Measurements from ENCODE around the gene HHLA2.

HHLA2 gene

DNA sequence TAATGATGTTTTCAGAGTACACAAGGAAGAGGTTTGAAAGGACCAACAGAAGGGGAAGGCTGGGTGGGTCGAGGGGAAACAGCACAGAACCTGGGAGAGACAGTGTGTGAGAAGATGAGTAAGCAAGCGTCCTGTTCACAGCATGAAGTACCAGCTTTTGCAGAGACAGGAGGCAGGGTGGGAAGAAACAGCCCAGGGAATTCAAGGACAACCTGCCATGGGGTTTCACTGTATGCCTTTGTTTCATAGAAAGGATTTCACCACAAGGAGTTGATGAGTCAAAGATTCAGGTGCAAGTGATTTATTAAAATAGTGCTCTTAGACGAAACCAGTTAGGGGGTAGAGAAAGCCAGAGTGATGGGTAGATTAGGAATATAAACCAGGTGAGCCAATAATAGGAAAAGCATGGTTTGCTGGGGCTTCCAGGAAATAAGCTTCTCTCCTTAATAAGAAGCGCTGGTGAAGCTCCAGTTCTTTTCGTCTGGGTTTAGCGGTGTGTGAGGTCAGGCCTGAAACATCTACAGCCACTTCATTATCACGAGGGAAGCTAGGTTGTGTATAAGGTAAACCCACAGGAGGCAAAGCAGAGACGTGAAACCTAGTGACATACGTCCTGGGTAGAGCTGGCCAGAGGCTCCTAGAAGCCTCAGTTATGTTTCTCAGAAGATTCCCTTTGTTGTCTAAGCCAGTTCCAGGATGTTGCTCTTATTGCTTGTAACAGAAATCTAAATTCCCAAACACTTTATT lies 3.9 kb downstream of the HHLA2 start:
- DNase-seq, result no peak

DNA sequence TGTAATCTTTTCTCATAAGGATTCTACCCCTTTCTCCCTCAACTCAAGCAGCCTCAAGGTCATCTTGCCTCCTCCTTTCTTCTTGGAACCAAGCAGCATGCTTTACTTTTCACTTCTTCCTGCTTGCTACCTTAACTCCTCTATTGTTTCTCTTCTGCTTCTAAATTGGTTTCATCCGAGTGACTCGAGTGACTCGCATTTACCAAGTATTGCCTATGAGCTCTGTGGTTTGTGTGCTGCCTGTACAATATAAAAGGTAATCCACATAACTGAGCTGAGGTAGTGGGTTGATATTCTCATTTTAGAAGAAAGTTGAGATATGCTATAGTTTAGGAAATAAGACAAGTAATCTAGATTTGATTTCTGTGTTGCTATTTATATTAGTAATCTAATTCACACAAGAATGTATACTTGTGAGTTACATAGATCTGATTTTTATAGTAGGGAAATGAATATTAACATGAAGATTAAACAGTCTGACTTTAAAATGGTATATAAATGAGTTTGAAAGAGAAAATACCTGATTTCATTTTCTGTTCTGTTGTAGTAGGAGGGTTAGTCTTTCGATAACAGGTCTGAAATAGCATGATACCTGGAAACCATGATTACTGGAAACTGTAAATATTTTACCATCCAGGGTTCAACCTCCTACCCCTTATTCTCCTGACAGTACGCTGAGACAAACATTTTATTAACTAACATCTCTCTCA lies 5.5 kb downstream of the HHLA2 start:
- no peak for DNase-seq

DNA sequence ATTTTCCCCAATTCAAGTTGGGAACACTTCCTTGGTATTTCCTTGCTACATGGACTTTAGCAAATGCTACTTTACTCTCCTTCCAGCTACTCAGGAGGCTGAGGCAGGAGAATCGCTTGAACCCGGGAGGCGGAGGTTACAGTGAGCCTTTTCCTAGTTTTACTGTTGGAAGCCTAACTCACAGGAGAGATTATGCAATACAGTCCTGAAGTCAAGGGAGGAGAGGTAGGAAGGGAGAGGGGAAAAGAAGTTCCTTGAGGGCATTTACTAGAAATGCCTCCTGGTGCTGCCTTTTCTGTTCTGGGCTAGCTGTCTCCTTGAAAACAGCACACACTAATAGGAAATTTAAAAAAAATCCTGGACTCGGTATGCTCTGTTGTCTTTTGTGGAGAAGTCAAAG lies 6.2 kb downstream of the HHLA2 start:
- no peak for DNase-seq

DNA sequence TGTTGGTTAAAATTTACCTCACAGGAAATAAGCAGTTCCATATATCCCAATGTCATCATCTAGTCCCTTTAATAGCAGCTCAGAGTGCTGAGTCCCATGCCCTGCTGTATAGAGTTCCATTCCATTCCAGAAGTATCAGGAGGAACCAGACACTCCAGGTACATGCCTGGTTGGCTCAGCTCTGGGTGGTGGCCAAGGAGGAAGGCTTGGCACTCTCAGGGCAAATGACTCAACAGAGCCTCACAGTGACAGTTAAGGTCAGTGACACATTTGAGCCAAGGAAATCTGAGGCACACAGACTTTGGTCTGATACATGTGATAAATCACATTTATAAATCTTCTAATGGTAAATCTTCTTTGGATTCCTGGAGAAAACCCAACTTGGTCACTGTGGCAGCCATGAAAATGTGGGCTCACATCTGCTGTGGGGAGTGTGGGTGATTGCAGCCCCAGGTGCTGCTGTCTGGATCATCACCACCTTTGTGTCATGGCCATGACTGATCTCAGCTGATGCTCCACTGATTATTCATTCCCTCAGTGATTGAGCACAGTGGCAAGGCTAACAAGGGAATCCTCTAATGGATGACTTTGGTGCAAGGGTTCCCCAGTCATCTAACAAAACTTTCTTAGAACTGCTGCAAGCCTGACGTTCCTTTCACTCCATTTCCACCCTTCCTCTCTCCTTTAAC lies 9.3 kb downstream of the HHLA2 start:
- no peak for DNase-seq

DNA sequence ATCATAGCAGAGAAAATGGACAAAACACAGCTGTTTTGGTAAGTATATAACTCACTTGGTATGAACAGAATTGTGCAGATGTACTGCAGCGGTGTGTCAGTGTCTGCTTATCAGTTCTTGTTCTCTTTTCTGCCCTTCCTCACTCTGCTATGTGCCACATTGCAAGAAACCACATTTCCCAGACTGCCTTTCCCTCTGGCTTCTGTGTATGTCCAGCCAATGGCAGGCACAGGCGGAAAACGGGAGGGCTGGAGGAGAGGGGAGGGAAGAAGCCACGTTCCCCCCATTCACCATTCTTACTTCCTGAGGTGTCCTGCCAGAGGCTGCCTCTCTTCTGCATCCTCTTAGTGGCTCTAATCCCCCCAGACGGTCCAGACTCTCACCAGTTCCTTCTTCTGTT lies 15.4 kb downstream of the HHLA2 start:
- no peak for DNase-seq

DNA sequence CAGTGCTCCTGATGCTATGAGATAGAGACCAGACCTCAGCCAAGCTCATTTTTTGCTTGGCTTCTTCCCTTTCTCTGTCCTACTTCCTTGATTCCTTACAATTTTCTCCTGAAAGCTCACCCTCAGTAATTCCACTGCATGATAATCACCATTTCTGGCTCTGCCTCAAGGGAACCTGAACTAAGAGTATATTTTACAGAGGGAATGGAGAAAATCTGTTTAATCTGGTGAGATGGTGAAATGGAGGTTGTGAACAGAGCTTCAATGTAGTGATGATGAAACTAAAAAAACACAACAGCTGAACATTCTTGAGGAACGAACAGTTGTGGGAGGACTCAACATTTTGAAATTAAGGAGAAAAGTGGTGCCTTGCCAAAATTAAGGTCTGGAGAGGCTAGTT lies 16.3 kb downstream of the HHLA2 start:
- DNase-seq, result no peak

DNA sequence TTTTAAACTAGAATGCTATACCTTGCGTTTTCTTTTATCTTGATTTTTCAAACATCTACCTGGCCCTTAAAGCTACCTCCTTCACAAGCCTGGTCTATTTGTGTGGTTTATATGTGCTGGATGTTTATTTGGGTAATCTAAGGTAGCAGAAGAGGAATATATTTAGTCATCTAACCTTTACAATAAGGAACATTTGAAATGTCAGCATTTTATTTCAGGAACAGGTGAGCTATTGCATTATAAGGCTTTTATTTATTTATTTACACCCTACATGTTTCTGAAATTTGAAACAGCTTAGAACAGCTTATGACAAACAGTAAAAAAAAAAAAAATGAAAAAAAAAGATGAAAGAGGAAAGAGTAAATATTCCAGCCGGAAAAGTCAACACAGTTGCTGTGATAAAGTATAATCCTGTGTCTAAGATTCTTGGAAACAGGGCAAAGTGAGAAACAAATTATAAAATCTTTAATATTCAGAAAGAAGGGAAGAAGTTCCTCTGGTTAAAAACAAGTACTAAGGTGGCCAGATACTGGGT lies 19.5 kb downstream of the HHLA2 start:
- DNase-seq, result no peak

DNA sequence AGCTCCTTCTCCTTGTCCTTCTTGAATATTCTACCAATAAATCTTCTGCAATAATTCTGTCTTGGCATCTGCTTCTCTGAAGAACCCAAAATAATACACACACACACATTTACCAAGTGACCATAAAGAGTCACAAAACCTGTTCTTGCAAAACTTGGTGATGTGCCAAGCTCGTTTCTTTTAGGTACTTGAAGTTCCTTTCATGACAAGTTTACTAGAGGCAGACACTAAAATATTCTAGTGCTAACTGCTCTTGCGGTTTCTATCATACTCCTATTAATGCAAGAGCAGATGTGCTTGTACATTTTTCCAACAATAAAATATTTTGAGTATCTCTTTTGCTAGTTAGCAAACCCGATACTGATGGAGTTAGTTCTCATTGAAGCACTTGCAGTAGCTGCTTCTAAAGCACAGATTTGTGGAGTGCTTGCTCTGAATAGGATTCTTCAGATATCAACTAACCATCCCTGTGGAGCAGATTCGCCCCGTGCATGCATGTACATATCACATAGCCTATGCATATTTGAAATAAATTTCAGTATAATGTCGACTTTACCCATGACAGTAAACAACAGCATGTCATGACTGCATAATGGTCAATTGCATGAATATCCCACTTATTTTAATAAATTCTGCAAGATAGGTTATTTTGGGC lies 23.2 kb downstream of the HHLA2 start:
- no peak for DNase-seq

DNA sequence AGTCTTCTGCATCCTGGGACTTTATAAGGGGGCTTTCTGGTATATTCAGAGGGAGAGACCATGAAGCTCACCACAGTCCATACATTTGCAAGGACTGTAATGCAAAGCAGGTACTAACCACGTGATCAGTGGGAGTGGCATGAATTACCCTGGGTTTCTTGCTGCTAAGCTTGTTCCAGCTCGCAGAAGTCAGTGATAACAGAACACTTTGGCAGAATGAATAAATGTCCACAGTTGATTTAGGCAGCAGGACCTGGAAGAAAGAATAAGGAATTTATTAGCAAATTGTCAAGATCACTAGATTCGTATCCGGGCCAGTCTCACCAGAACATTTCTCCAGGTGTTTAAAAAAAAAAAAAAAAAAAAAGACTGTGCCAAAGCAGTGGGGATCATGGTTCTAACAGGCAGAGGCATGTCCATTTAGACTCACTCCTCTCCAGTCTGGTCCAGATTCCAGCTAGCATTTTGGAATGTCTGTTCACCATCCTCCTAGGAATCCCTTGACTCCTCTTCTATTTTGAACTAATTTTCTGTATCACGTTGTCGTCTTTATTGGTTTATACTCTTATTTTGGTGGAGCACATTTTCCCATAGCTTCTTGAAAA lies 24.5 kb downstream of the HHLA2 start:
- no peak for DNase-seq

DNA sequence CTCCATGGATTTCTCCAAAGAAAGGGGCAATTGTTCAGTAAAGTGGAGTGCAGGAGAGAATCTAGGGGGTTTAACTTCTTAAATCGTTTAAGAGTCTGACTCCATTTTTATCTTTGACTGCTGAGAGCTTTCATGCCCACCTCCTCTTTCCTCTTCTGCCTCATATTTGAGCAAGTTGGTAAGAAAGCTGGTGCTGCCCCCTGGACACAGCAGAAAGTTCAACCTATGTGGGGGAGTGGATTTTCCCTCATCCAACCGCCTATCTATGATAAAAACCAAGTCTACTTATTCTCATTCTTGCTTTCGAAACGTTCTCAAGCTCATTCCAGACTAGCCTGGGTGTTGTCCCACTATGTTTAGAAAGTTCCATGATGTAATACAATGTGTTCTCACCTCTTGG lies 26.0 kb downstream of the HHLA2 start:
- DNase-seq, result no peak

DNA sequence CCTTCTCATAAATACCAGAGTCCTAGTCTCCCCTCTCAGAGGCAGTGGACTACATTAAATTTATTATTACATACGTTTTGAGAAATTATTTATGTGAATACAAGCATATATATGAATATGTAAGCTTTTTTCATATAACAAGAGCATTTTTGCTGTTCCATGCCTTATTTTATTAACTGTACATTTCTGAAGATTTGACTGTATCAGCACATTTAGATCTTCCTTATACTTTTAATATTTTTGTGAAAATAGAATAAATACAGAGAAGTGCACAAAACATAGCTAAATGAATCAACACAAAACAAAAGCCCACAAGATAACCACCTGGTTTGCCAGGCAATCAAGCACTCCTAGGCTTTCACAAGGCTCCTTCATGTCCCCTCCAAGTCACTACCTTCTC lies 27.8 kb downstream of the HHLA2 start:
- DNase-seq, result no peak

DNA sequence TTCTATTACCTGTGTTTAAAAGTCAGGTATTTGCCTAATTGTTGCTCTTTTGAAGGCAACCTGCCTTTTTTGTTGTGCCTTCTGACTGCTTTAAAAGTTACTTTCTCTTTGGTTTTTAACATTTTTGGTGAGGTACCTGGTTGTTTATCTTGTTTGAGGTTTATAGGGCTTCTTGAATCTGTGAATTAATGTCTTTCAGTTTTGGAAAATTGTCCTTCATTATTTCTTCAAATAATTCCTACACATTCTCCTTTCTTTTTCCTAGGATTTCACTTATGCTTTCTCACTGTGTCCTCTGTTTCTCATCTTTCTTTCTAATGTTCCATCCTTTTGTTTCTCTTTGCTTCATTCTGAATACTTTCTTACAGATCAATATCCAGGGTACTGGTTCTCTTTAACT lies 30.8 kb downstream of the HHLA2 start:
- no peak for DNase-seq

DNA sequence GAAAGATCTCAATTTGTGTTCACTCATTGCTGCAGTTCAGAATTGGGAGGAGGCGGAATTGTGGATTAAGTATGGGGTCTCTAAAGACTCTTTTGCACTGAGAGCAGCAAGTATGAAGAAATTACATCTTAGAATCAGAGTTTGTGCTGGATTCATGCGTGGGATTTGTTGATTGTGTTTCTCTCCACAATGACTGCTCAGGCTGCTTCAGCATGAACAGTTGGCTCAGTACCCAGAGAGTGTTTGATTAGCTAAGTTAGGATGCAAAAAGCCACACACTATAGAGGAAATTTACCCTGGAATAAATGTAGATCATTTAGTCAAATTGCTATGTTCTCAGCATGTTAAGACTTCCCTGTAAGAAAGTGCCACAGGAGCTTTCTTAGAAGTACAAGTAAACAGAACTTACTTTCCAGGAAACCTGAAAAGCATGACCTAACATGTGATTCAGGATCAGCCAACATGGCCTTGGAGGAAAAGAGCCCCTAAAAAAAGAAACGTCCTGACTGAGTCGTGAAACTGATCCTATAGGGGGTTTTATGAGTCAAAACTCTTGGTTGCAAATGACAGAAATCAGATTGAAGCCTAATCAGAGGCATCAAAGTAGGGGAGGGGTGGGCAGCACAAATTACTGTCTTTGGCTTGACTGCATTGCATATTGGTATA lies 32.6 kb downstream of the HHLA2 start:
- DNase-seq, result no peak

DNA sequence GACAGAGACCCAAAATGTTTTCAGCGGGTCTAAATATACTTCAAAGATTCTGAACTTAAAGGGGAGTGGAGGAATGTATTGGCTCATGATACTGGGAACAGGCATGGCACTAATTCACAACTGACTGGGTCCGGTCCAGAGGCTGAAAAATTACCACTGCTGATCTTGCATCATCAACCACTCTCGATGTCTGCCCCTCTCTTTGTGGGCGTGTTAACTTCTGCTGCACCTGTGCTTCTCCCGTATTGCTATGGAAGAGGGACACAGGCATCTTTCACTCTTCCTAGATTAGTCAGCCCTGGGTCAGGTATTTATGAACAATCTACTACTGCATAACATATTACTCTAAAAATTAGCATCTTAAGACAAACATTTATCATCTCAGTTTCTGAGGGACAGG lies 33.2 kb downstream of the HHLA2 start:
- no peak for DNase-seq

DNA sequence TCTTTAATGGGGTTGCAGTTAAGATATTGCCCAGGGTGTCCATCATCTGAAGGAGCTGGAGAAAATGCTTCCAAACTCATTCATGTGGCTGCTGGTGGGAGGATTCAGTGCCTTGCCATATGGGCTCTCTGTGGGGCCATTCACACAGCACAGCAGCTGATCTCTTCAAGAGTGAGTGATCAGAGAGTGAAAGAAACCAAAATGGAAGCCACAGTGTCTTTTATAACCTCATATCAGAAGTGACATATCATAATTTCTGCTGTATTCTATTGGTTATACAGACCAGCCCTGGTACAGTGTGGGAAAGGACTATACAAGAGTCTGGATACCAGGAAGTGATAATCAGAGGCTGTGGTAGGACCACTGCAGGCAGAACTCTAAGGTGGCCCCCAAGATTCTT lies 33.6 kb downstream of the HHLA2 start:
- DNase-seq, result no peak

DNA sequence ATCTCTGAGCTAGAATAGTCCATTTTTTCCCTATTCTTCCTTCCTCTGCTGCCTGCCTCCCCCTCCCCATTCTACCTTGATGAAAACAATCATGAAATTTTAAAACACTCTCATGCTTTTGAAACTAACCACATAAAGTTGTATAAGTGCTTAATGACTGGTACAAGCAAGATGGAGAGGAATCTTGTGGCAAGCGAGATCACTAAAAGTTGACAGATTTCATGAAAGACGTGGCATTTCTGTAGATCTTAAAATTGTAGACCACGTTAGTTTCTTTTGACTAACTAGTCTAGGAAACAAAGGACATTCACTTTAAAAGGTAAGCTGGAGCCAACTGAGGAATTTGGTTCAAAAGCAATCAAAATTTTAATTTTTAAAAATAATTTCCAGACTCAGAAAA lies 35.4 kb downstream of the HHLA2 start:
- DNase-seq, result no peak

DNA sequence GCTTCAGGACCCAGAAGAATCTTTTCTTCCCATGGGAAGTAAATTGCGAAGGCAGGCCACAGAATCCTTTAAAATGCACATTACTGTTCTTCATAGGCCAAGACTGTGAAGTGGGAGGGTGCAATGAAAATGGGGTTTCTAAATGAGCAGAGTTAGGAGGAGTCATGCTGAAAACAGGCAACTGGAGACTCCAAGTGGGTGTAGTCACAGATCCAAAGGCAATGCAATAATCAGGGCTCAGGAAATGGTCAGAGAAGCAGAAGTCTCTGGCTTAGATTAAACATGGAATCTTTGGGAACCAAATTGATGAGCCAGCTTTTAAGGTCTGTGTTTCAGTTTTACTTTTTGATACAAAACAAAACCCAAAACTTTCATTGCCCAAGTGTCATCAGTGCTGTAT lies 37.6 kb downstream of the HHLA2 start:
- DNase-seq, result no peak

DNA sequence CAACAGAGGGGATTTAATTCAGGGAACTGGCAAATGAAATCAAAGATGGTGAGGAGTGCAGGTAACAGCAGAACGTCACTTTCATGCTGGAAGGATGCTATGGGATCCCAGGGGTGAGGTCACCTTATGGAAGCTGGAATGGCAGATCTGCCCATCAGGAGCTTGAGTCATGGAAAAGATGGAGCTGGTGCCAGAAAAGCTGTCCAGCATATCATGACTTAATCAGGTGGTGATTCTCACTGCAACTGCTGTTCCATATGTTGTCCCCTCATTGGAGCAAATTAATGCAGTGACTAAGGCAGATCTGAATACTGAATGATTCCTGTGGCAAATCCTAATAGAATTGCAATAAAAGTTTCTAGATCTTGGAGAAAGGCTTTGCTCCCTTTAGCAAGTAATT lies 38.4 kb downstream of the HHLA2 start:
- DNase-seq, result no peak

DNA sequence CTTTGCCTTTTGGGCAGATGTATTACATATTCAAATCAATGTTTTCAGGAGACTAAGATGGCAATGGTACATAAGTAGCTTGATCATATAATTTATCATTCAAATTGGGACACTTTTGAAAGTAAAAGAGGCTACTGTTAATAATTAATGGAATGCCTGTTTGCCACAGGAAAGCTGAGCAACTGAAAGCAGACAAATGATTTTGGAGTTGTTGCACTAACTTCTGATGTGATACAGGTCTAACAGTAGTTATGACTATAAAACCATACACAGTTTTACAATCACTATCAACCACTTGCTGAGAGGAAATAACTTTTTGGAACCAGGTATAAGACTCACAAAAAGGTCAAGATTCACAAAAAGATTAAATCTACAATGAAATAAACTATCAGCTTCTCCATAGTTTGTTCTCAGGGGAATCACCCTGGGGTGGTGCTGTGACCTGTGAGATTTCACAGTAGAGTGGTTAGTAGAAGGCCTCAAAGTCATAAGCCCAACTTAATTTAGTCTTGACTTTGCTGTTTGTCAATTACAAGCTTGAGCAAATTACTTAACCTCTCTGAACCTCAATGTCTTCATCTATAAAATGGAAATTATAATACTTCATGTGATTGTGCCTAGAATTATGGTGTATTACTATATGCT lies 42.7 kb downstream of the HHLA2 start:
- DNase-seq, result no peak

DNA sequence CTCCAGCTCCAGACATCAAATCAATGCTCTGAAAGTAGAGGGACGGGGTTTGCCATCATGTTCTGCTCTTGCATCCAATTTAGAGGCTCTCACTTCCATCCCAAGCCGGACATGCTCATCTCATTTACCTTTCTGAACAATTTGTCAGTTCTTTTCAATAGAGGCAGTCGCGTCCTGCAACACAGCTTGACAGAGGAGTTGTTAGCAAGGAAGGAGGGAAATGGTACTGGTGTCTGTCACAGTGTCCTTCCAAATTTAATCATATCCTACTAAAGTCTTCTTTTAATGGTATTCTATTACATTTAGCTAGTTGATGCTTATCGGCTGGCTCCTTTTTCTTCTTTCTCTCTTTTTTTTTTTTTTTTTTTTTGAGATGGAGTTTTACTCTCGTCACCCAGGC lies 45.6 kb downstream of the HHLA2 start:
- DNase-seq, result no peak

DNA sequence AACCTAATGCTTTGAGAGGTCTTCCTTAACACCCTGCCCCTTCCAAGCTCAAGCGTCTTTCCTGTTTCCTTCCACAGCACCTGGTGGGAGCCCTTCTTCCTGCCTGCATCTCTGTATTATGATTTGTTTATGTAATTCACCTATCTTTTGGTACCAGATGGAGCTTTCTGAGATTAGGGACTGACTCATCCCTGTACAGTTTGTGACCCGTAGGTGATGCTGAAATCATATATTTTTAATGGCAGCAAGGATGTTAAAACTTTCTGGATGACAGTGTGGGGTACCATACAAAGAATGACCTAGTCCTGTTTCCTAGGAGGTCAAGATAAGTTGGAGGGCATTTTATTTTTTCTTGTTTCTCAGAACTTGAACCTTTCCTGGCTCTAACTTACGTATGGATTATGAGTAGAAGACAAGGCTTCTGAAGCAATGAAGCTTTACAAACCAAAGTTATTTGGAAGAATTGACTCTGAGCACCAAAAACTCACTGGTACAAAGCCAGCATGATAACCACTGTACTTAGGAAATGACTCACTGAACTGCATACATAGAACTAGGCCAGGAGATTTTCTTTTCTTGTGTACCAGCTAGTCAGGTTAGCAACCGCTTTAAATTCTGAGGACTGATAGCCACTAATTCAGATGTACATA lies 46.6 kb downstream of the HHLA2 start:
- DNase-seq, result no peak
